HG03378 (cell line): Measurements from ENCODE around the gene OXA1L.
"Not testable (repeated sequence)": the region's sequence is repeated elsewhere in the genome, so short reads cannot be mapped to it uniquely, and the experiment has no call there.

ENCODE experiments used
- ATAC-seq: cut with Tn5 transposase; IDR thresholded peaks from one replicate; pipeline ENCODE4 v1.9.1; 2021; ENCODE audit warnings: mild to moderate bottlenecking, moderate library complexity; ENCODE audit not compliant: unreplicated experiment

The OXA1L gene

GRCh38 chr14:22768947-22769346 is 2.5 kb downstream of the OXA1L start:
- ATAC-seq, result no peak

- no peak for ATAC-seq
Measured at GRCh38 chr14:22769369-22769768, 2.9 kb downstream of the OXA1L start.

- no peak for ATAC-seq
Measured at GRCh38 chr14:22770481-22771187, 4.1 kb downstream of the OXA1L start.

GRCh38 chr14:22772725-22773124 is 6.2 kb downstream of the OXA1L start:
- no peak for ATAC-seq

- no peak for ATAC-seq
Measured at GRCh38 chr14:22773162-22774010, 6.9 kb downstream of the OXA1L start.

GRCh38 chr14:22774011-22774706 is 7.7 kb downstream of the OXA1L start:
- ATAC-seq, result no peak

- no peak for ATAC-seq
Measured at GRCh38 chr14:22776215-22776614, 9.7 kb downstream of the OXA1L start.

GRCh38 chr14:22776849-22777248 is 10.4 kb downstream of the OXA1L start:
- ATAC-seq, result not testable (repeated sequence)

- ATAC-seq, result no peak
Measured at GRCh38 chr14:22778084-22778483, 11.6 kb downstream of the OXA1L start.

GRCh38 chr14:22780105-22780679 is 13.7 kb downstream of the OXA1L start:
- ATAC-seq, result no peak

- no peak for ATAC-seq
Measured at GRCh38 chr14:22780941-22781300, 14.4 kb downstream of the OXA1L start.

GRCh38 chr14:22781301-22781991 is 15.0 kb downstream of the OXA1L start:
- ATAC-seq, result no peak

- no peak for ATAC-seq
Measured at GRCh38 chr14:22786685-22787084, 20.2 kb downstream of the OXA1L start.

- no peak for ATAC-seq
Measured at GRCh38 chr14:22791301-22791700, 24.8 kb downstream of the OXA1L start.

- ATAC-seq, result no peak
Measured at GRCh38 chr14:22792158-22792557, 25.7 kb downstream of the OXA1L start.

GRCh38 chr14:22793550-22793949 is 27.1 kb downstream of the OXA1L start:
- not testable (repeated sequence) for ATAC-seq

GRCh38 chr14:22793976-22794375 is 27.5 kb downstream of the OXA1L start:
- ATAC-seq, result no peak

GRCh38 chr14:22794551-22794951 is 28.1 kb downstream of the OXA1L start:
- peak; percentile 57 for ATAC-seq

GRCh38 chr14:22796087-22796707 is 29.7 kb downstream of the OXA1L start:
- ATAC-seq, result peak; percentile 49
